Uterus (tissue), 2 donors: ENCODE results near the gene HAGH.

ENCODE experiments used
- CTCF ChIP-seq, 4 experiments: fragments of 200-600 bp in 2 of 4; fragments of 450-650 bp in 2 of 4; sonication (generic) in 2 of 4; IDR thresholded peaks; one replicate each; pipeline ENCODE4 v1.5.1; 2016 to 2019; ENCODE audit warnings: antibody characterized with exemption in 4 of 4, mild to moderate bottlenecking in 2 of 4, moderate library complexity in 1 of 4
- POLR2A ChIP-seq, 2 donors: fragments of 450-650 bp; IDR thresholded peaks; one replicate each; pipeline ENCODE4 v1.6.1; 2016; ENCODE audit warnings: antibody characterized with exemption in 2 of 2, mild to moderate bottlenecking in 1 of 2, moderate library complexity in 1 of 2

GRCh38 chr16:1788095-1788707 is 38.4 kb downstream of the HAGH start:
- no peak for TF ChIP-seq CTCF (IDR thresholded peaks at IDR 0.05)
- no peak for TF ChIP-seq POLR2A (IDR thresholded peaks at IDR 0.05)
